Upper lobe of left lung (tissue), 4 donors: ENCODE measurements around the gene MAP3K14.

Experiments
- CTCF ChIP-seq, 6 experiments: fragments of 450-650 bp in 4 of 6; fragments of 200-600 bp in 2 of 6; sonication (generic) in 2 of 6; IDR thresholded peaks; one replicate each; pipeline ENCODE4 v1.5.1; 2016 to 2019; ENCODE audit warnings: antibody characterized with exemption in 6 of 6
- EP300 ChIP-seq, 4 donors: sonication (generic); formaldehyde crosslinking; IDR thresholded peaks; one replicate each; pipeline ENCODE4 v1.5.1; 2017; ENCODE audit warnings: antibody characterized with exemption in 4 of 4, control low read depth in 2 of 4
- POLR2A ChIP-seq, 4 donors: fragments of 450-650 bp; IDR thresholded peaks; one replicate each; pipeline ENCODE4 v1.5.1; 2016 to 2017; ENCODE audit warnings: antibody characterized with exemption in 4 of 4, mild to moderate bottlenecking in 2 of 4
- POLR2AphosphoS5 ChIP-seq, 2 donors: sonication (generic); formaldehyde crosslinking; IDR thresholded peaks; one replicate each; pipeline ENCODE4 v1.5.1; 2017; ENCODE audit warnings: antibody characterized with exemption in 2 of 2

- TF ChIP-seq CTCF (IDR thresholded peaks at IDR 0.05) (no peak), POLR2A (IDR thresholded peaks at IDR 0.05) (no peak), EP300 (IDR thresholded peaks at IDR 0.05) (no peak), POLR2AphosphoS5 (IDR thresholded peaks at IDR 0.05) (no peak)
Measured at GRCh38 chr17:45223539-45224528, 93.0 kb downstream of the MAP3K14 start.
